Inflammatory macrophage treated with lipopolysaccharide for 4 hours (primary cell): ENCODE data around the gene DAGLA.

Experiments
- DNase-seq: peaks from one replicate; pipeline ENCODE4 v3.0.0-alpha.2; 2020

The DAGLA gene

GRCh38 chr11:61751384-61751783 is 71.2 kb downstream of the DAGLA start:
- no peak for DNase-seq

GRCh38 chr11:61752117-61752924 is 72.1 kb downstream of the DAGLA start, which contains the start of gene MYRF:
TSS of gene MYRF (plus strand) at chr11:61752636. CDS start at chr11:61752745, 109 bp downstream.
- DNase-seq = peak; percentile 47

GRCh38 chr11:61752925-61753521 is 72.8 kb downstream of the DAGLA start:
- DNase-seq = no peak

- DNase-seq = no peak
Measured at GRCh38 chr11:61753672-61754071, 73.5 kb downstream of the DAGLA start.

GRCh38 chr11:61754534-61755482 is 74.6 kb downstream of the DAGLA start:
- DNase-seq = no peak

- DNase-seq = no peak
Measured at GRCh38 chr11:61756147-61756451, 75.9 kb downstream of the DAGLA start.

- peak; percentile 38 for DNase-seq
Measured at GRCh38 chr11:61756452-61757212, 76.4 kb downstream of the DAGLA start.

GRCh38 chr11:61757213-61757862 is 77.1 kb downstream of the DAGLA start:
- DNase-seq = no peak

GRCh38 chr11:61760946-61761345 is 80.8 kb downstream of the DAGLA start:
- no peak for DNase-seq

GRCh38 chr11:61761440-61762222 is 81.4 kb downstream of the DAGLA start:
- no peak for DNase-seq

- DNase-seq = no peak
Measured at GRCh38 chr11:61762223-61762615, 82.0 kb downstream of the DAGLA start.

- no peak for DNase-seq
Measured at GRCh38 chr11:61762798-61763197, 82.6 kb downstream of the DAGLA start.

GRCh38 chr11:61763930-61764605 is 83.9 kb downstream of the DAGLA start:
- DNase-seq = no peak

- no peak for DNase-seq
Measured at GRCh38 chr11:61764606-61765260, 84.5 kb downstream of the DAGLA start.

GRCh38 chr11:61765550-61766253 is 85.5 kb downstream of the DAGLA start:
- DNase-seq = no peak

- DNase-seq = no peak
Measured at GRCh38 chr11:61766353-61766841, 86.2 kb downstream of the DAGLA start.

- DNase-seq = no peak
Measured at GRCh38 chr11:61768376-61769076, 88.3 kb downstream of the DAGLA start.

GRCh38 chr11:61769169-61769920 is 89.2 kb downstream of the DAGLA start:
- DNase-seq = no peak
